ENCODE measurements around the gene FAM13B. TPM values are rescaled to one million over a fixed set of nuclear protein-coding genes. Genes with fewer than 3 reads are reported as not detected.

FAM13B gene
- total and polyA plus RNA-seq, 9 of the 15 experiments (the other 6 are each of a cell fraction or from before 2014, with no cell fraction given) = 2.3 to 21.6 (median 14.1) TPM

DNA sequence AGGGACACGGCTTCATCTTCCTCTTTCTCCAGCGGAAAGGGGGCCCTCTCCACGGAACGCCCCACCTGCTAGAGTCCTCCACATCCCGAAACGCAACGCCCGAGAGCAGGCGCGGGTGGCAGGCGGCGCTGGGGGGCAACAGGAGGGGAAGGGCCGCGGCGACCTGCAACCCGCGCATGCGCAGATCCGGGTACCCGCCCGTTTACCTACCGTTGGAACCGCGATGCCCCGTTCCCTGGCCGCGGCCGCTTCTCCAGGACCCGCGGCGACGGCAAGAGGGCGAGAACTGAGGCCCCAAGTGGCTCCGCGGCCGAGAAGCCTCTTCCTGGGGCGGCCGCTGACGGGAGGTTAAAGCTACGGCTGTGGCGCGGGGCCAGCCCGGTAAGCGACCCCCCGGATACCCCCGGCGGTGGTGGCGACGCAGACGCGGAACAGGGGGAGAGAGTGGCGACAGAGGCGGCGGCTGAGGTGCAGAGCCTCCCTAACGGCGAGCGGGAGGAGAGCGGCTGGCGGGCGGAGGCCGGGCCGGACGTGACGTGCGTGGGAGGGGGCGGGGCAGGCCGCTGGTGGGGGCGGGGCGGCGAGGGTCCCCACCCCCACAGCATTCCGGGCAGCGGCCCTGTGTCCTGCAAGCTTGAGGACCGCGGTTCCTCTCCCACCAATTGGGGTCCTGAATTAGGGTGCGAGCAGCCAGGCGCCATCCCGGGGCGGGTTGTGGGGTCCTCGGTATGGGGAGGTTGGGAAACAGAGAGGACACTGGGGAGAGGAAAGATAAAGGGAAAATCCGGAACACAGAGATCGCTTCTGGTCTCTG is at the start of gene FAM13B (continued):
- TF ChIP-seq, protein P1, sequence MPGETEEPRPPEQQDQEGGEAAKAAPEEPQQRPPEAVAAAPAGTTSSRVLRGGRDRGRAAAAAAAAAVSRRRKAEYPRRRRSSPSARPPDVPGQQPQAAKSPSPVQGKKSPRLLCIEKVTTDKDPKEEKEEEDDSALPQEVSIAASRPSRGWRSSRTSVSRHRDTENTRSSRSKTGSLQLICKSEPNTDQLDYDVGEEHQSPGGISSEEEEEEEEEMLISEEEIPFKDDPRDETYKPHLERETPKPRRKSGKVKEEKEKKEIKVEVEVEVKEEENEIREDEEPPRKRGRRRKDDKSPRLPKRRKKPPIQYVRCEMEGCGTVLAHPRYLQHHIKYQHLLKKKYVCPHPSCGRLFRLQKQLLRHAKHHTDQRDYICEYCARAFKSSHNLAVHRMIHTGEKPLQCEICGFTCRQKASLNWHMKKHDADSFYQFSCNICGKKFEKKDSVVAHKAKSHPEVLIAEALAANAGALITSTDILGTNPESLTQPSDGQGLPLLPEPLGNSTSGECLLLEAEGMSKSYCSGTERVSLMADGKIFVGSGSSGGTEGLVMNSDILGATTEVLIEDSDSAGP (CRISPR knock-in tag; IDR thresholded peaks at IDR 0.05) = no peak
- TF ChIP-seq ZSCAN29 (IDR thresholded peaks at IDR 0.05) = no peak
- TF ChIP-seq SMAD3 (CRISPR knock-in tag; conservative IDR thresholded peaks at IDR 0.05) = no peak
- TF ChIP-seq ZBTB7A (IDR thresholded peaks at IDR 0.05; ENCODE audit: borderline replicate concordance, control insufficient read depth, low read depth, low read length) = peak; percentile 89
- no peak for TF ChIP-seq ARID2 (IDR thresholded peaks at IDR 0.05)
- TF ChIP-seq NCOA6 (IDR thresholded peaks at IDR 0.05) = no peak
- no peak for TF ChIP-seq RBM25 (IDR thresholded peaks at IDR 0.05; ENCODE audit: low read depth, low read length, severe bottlenecking)
- TF ChIP-seq KHSRP (IDR thresholded peaks at IDR 0.05) = no peak
- no peak for TF ChIP-seq SRSF9 (IDR thresholded peaks at IDR 0.05; ENCODE audit: borderline replicate concordance, low read depth, low read length)
- TF ChIP-seq ZNF668 (CRISPR knock-in tag; IDR thresholded peaks at IDR 0.05) = no peak
- TF ChIP-seq FOXA3 (CRISPR knock-in tag; conservative IDR thresholded peaks at IDR 0.05 in 1 of 2, IDR thresholded peaks at IDR 0.05 in 1 of 2) = no peak
- no peak for TF ChIP-seq DIDO1 (tag; IDR thresholded peaks at IDR 0.05; ENCODE audit: low read depth)
- TF ChIP-seq CCNT2 (IDR thresholded peaks at IDR 0.05; ENCODE audit: borderline replicate concordance, extremely low read depth, insufficient read length, low read depth, low read length) = peak; percentile 10
- no peak for TF ChIP-seq TFE3 (CRISPR knock-in tag; IDR thresholded peaks at IDR 0.05)
- 0 out of 2 replicates have a peak, but pooled peaks have one; percentile 37 for TF ChIP-seq SMARCA5 (IDR thresholded peaks at IDR 0.05)
- peak; percentile 13; the same call in 1 of the 2 replicates for TF ChIP-seq TEAD4 (IDR thresholded peaks at IDR 0.05; ENCODE audit: low read length)
- TF ChIP-seq TEAD4 (CRISPR knock-in tag; IDR thresholded peaks at IDR 0.05; ENCODE audit: borderline replicate concordance) = no peak
- TF ChIP-seq SMARCC2 (IDR thresholded peaks at IDR 0.05; ENCODE audit: low read depth) = no peak
- peak; percentile 62 for TF ChIP-seq RBBP5 (IDR thresholded peaks at IDR 0.05; ENCODE audit: borderline replicate concordance, insufficient read depth, low read length, poor library complexity, severe bottlenecking)
- no peak for TF ChIP-seq DEAF1 (CRISPR knock-in tag; IDR thresholded peaks at IDR 0.05)
- no peak for TF ChIP-seq USF2 (CRISPR knock-in tag; IDR thresholded peaks at IDR 0.05)
